NK-92 treated with Interleukin-12 subunit alpha and Interleukin-12 subunit beta, amount 100 ng/mL, for 24 hours (cell line): ENCODE data around the gene KCNK10.

ENCODE experiments used
- DNase-seq: peaks from one replicate; lab custom pipeline; 2025; lab: John Stamatoyannopoulos, UW

Gene KCNK10

GRCh38 chr14:88185843-88186242 is 137.2 kb downstream of the KCNK10 start:
- DNase-seq = no peak

- no peak for DNase-seq
Observed at GRCh38 chr14:88184956-88185355, 138.1 kb downstream of the KCNK10 start.

DNA sequence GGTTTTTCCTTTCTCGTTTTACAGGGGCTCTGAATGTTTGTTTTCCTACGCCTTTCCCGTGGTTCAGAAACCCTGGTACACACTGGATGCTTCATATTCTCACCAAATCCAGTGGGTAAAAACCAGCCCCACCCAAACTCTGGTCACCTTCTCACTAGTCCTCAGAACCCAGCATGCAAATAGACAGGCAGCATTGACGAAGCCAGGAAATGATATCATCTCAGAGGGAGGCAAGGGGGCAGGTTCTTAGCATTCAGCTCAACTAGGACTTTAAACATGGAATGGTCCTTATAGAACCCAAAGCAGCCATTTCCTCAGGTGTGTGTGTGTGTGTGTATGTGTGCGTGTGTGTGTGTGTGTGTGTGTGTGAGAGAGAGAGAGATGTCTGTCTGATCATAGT is 142.0 kb downstream of the KCNK10 start:
- DNase-seq = no peak

- no peak for DNase-seq
Observed at GRCh38 chr14:88179716-88180115, 143.4 kb downstream of the KCNK10 start.

- DNase-seq = no peak
Observed at GRCh38 chr14:88170333-88170732, 152.7 kb downstream of the KCNK10 start.

GRCh38 chr14:88168498-88169165 is 154.4 kb downstream of the KCNK10 start:
- peak; percentile 13 for DNase-seq

- DNase-seq = no peak
Observed at GRCh38 chr14:88168025-88168424, 155.0 kb downstream of the KCNK10 start.

GRCh38 chr14:88166616-88167015 is 156.5 kb downstream of the KCNK10 start:
- DNase-seq = no peak

DNA sequence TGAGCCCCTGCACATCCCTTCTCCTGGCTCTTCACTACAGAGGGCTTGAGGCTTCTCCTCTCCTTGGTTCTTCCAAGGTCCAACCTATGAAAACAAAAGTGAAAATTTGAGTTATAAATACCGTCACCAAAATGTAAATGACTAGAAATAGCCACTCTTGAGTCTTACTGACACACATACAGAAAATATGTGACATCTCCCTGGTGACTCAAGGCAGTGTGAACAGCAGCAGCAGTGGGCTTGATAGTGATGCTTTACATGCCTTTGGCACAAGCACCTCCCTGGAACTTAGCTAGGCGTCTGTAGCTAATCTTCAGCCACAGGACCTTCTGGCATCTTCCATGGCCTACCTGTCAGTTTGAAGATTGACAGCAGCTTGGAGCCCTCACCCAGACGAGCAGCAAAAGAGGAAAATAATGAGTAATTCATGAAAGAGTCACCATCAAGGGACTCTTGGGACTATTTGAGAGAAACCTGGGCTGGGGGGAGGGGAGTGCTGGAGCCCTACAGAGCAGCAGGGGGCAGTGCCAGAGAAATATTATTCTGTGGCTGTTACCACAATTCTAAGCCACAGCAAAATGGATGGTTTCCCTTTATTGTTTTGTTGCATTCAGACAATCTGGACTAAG is 158.0 kb downstream of the KCNK10 start:
- DNase-seq = no peak

DNA sequence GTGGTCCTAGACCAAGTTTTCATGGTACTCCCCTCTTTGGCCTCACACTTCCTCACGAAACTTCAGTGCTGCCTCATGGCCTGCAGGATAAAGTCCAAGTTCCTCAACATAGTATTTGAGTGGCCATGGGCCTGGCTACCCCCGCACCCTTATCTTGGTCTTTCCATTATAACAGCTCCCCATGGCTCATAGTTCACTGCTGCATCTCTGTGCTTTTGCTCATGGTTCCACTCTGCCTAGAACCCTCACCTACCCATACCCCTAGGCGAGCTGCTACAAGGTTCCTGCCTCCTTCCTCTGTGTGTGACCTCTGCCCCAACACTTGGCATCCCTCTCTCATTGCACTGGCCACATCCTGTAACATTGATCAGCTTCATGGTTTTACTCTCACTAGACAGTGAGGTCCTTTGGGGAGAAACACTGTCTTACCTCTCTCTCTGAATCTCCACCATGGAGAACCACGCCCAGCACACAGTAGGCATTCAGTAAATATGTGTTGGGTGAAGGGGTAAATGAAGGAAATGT is 159.3 kb downstream of the KCNK10 start:
- no peak for DNase-seq

DNA sequence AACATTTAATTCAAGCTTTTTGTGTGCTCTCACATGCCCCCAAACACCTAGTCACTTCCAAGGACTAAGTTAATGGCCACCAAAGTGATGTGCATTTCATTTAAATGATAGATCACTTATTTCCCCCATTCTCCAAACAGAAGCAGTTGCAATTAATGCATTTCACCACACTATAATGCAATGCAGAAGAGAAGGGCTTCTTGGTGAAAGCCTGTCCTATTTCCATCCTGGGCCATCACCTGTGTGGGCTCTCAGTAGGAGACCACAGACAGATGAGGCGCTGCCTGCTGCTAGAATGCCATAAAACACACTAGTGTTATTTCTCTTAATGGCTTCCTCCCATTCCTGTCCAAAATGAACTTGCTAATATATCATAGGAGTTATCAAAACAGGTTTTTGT is 166.9 kb downstream of the KCNK10 start:
- no peak for DNase-seq

GRCh38 chr14:88154926-88155325 is 168.1 kb downstream of the KCNK10 start:
- no peak for DNase-seq

DNA sequence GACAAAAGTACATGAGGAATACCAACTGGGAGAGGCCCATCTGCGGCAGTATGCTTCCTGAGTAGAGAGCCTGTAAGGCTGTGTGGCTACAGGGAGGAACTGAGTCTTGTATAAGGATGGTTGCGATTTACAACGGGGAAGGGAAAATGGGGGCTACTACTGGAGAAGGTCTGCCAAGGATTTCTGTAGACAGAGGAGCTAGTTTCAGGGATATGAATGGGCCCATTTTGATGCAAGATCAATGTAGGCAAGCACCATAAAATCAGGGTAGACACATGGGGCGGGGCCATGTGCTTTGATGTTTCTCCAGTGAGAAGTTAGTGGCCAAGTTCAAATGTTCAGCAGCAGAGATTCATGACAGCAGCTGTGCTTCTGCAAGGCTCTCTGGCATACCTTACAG is 168.7 kb downstream of the KCNK10 start:
- no peak for DNase-seq

GRCh38 chr14:88146881-88147649 is 176.0 kb downstream of the KCNK10 start:
- no peak for DNase-seq

DNA sequence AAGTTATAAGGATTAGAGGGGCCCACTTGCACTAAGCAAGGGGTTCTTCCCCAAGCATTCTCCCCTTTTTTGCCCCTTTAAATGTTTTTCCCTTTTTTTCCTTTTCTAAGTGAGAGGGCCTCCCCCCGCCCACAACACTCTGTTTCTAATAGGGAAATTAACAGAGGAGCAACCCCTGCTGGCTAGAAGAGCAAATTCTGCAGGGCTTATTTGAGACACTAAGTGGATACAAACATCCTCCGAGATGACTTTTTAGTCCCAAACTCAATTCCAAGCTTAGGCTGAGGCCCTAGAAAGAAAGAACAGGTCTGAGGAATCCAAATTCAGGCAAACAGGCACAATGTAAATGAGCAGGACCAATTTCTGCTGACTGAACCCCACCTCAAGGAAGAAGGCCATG is 179.3 kb downstream of the KCNK10 start:
- DNase-seq = no peak

DNA sequence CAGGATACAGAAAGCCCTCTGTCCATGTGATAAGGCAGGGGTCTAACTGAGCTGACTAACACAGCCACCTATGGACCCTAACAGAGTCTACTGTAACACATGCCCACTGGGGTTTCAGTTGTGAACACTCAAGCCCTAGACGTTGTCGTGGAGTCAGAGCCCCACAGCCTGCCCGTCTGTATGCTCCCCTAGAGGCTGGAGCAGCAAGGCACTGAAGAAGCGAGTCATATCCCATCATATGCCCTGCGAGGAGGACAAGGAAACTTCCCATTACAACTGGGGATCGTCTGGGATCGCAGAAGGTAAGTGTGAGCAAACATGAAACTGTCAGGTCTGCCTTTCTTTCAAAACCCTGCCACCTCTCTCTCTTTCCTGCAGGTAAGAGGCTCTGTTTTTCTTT is 180.1 kb downstream of the KCNK10 start:
- no peak for DNase-seq

GRCh38 chr14:88140874-88141273 is 182.2 kb downstream of the KCNK10 start:
- DNase-seq = no peak

DNA sequence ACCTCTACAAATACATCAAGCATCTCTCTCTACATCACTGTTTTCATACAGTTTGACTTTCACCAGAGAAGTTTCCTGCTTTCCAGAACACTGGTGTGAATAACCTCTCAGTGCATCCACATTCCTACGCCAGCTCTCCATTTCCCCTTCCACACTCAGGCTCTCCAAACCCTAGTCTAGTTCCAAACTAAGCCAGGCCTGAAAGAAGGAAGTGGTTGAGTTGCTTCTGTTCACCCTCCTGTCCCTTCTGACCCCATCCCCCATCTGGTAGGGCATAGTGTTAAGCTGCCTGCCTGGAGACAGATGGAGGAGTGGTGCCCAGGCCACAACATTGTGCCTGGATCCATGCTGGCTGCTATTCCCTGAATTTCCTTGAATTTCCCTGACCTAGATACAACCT is 185.7 kb downstream of the KCNK10 start:
- no peak for DNase-seq
